Measurements from ENCODE around the gene NCAN. TPM values are rescaled to one million over a fixed set of nuclear protein-coding genes. Genes with fewer than 3 reads are reported as not detected.
"Not testable (repeated sequence)": the region's sequence is repeated elsewhere in the genome, so short reads cannot be mapped to it uniquely, and the experiment has no call there.

Gene NCAN
- 0.20 TPM in 1 of 2 replicates, not detected in the other for total RNA-seq

GRCh38 chr19:19211499-19212420, at the start of gene NCAN:
Gene NCAN, plus strand, starts transcription at chr19:19211958. Its CDS starts 4,996 bp downstream, at chr19:19216954.
- no peak within 1 kb of the TSS for H3K4me3 Mint-ChIP-seq
- peaks cover 34% of the 10 kb centered on the region for H3K27me3 Mint-ChIP-seq (ENCODE audit: insufficient read depth)
- no peak for DNase-seq (ENCODE audit: low spot score)
- H3K27ac Mint-ChIP-seq: no peak within 1 kb of the TSS
- intact Hi-C loops (cut with micrococcal nuclease): no loop called here
- peaks cover 19% of the 10 kb centered on the region for H3K4me1 Mint-ChIP-seq (ENCODE audit: low read depth)
- peaks cover 12% of the 10 kb centered on the region for H3K9me3 Mint-ChIP-seq
- no peaks in the 10 kb centered on the region for H3K36me3 Mint-ChIP-seq (ENCODE audit: low read depth)

GRCh38 chr19:19162495-19162894, 49.3 kb upstream of the NCAN start:
- no peaks in the 10 kb centered on the region for H3K9me3 Mint-ChIP-seq
- intact Hi-C loops (cut with micrococcal nuclease): no loop called here
- H3K27me3 Mint-ChIP-seq (ENCODE audit: insufficient read depth): no peaks in the 10 kb centered on the region
- H3K27ac Mint-ChIP-seq: no peak overlapping the region
- no peak for DNase-seq (ENCODE audit: low spot score)
- no peaks in the 10 kb centered on the region for H3K4me1 Mint-ChIP-seq (ENCODE audit: low read depth)
- no peak overlapping the region for H3K4me3 Mint-ChIP-seq
- no peaks in the 10 kb centered on the region for H3K36me3 Mint-ChIP-seq (ENCODE audit: low read depth)

GRCh38 chr19:19165396-19165795, 46.4 kb upstream of the NCAN start:
- H3K9me3 Mint-ChIP-seq: no peaks in the 10 kb centered on the region
- peaks cover 3% of the 10 kb centered on the region for H3K27me3 Mint-ChIP-seq (ENCODE audit: insufficient read depth)
- no peaks in the 10 kb centered on the region for H3K36me3 Mint-ChIP-seq (ENCODE audit: low read depth)
- peaks cover 9% of the 10 kb centered on the region for H3K4me1 Mint-ChIP-seq (ENCODE audit: low read depth)
- peak overlapping the region; percentile 44 for H3K27ac Mint-ChIP-seq
- intact Hi-C loops (cut with micrococcal nuclease): no loop called here
- no peak for DNase-seq (ENCODE audit: low spot score)
- H3K4me3 Mint-ChIP-seq: no peak overlapping the region

- H3K4me1 Mint-ChIP-seq (ENCODE audit: low read depth): peaks cover 16% of the 10 kb centered on the region
- H3K4me3 Mint-ChIP-seq: no peak overlapping the region
- no peaks in the 10 kb centered on the region for H3K9me3 Mint-ChIP-seq
- no peak overlapping the region for H3K27ac Mint-ChIP-seq
- H3K36me3 Mint-ChIP-seq (ENCODE audit: low read depth): peaks cover 3% of the 10 kb centered on the region
- intact Hi-C loops (cut with micrococcal nuclease): no loop called here
- DNase-seq (ENCODE audit: low spot score): no peak
- H3K27me3 Mint-ChIP-seq (ENCODE audit: insufficient read depth): peaks cover 3% of the 10 kb centered on the region
These were observed 44.1 kb upstream of the NCAN start for GRCh38 chr19:19167612-19168011.

- Mint-ChIP-seq H3K4me1 (ENCODE audit: low read depth) (peaks cover 16% of the 10 kb centered on the region), H3K27me3 (ENCODE audit: insufficient read depth) (peaks cover 3% of the 10 kb centered on the region), H3K27ac (no peak overlapping the region), H3K36me3 (ENCODE audit: low read depth) (peaks cover 3% of the 10 kb centered on the region), H3K9me3 (no peaks in the 10 kb centered on the region), H3K4me3 (no peak overlapping the region)
- intact Hi-C loops (cut with micrococcal nuclease): loop anchor here (1.0 kb wide), 2 partner anchors 31 to 34 kb away; partner anchors contain the start of genes NR2C2AP and TMEM161A
- DNase-seq (ENCODE audit: low spot score): no peak
These were observed 42.3 kb upstream of the NCAN start for GRCh38 chr19:19169236-19170052.

GRCh38 chr19:19170053-19170872, 41.5 kb upstream of the NCAN start, which contains the start of gene MEF2B:
Gene MEF2B, minus strand, starts transcription at chr19:19170263. Its CDS starts 19,528 bp downstream, at chr19:19150735.
- peaks cover 16% of the 10 kb centered on the region for H3K4me1 Mint-ChIP-seq (ENCODE audit: low read depth)
- H3K27ac Mint-ChIP-seq: no peak within 1 kb of the TSS
- H3K9me3 Mint-ChIP-seq: no peaks in the 10 kb centered on the region
- H3K36me3 Mint-ChIP-seq (ENCODE audit: low read depth): peaks cover 3% of the 10 kb centered on the region
- intact Hi-C loops (cut with micrococcal nuclease): loop anchor here (1.0 kb wide), 2 partner anchors 32 to 33 kb away; partner anchors contain the start of genes NR2C2AP and TMEM161A
- peaks cover 3% of the 10 kb centered on the region for H3K27me3 Mint-ChIP-seq (ENCODE audit: insufficient read depth)
- H3K4me3 Mint-ChIP-seq: peak within 1 kb of the TSS; percentile 47
- DNase-seq (ENCODE audit: low spot score): peak; percentile 72

GRCh38 chr19:19170873-19171672, 40.7 kb upstream of the NCAN start:
- Mint-ChIP-seq H3K36me3 (ENCODE audit: low read depth) (peaks cover 3% of the 10 kb centered on the region), H3K4me1 (ENCODE audit: low read depth) (peaks cover 16% of the 10 kb centered on the region), H3K27ac (no peak overlapping the region), H3K4me3 (no peak overlapping the region), H3K27me3 (ENCODE audit: insufficient read depth) (peaks cover 3% of the 10 kb centered on the region), H3K9me3 (no peaks in the 10 kb centered on the region)
- DNase-seq (ENCODE audit: low spot score): no peak
- intact Hi-C loops (cut with micrococcal nuclease): loop anchor here (1.0 kb wide), 2 partner anchors 32 to 33 kb away; partner anchors contain the start of genes NR2C2AP and TMEM161A

GRCh38 chr19:19171821-19172532, 39.8 kb upstream of the NCAN start:
- Mint-ChIP-seq H3K36me3 (ENCODE audit: low read depth) (peaks cover 3% of the 10 kb centered on the region), H3K9me3 (no peaks in the 10 kb centered on the region), H3K4me3 (no peak overlapping the region), H3K27ac (no peak overlapping the region), H3K4me1 (ENCODE audit: low read depth) (peaks cover 16% of the 10 kb centered on the region), H3K27me3 (ENCODE audit: insufficient read depth) (peaks cover 3% of the 10 kb centered on the region)
- intact Hi-C loops (cut with micrococcal nuclease): no loop called here
- DNase-seq (ENCODE audit: low spot score): no peak

GRCh38 chr19:19173243-19173642, 38.5 kb upstream of the NCAN start:
- not testable (repeated sequence) for H3K9me3 Mint-ChIP-seq; H3K36me3 Mint-ChIP-seq (ENCODE audit: low read depth)

GRCh38 chr19:19176950-19177349, 34.8 kb upstream of the NCAN start:
- Mint-ChIP-seq H3K4me1 (ENCODE audit: low read depth) (no peaks in the 10 kb centered on the region), H3K4me3 (no peak overlapping the region), H3K9me3 (no peaks in the 10 kb centered on the region), H3K36me3 (ENCODE audit: low read depth) (peaks cover 10% of the 10 kb centered on the region), H3K27ac (no peak overlapping the region), H3K27me3 (ENCODE audit: insufficient read depth) (no peaks in the 10 kb centered on the region)
- no peak for DNase-seq (ENCODE audit: low spot score)
- intact Hi-C loops (cut with micrococcal nuclease): no loop called here

More at GRCh38 chr19:19173243-19173642, 38.5 kb upstream of the NCAN start:
- H3K4me3 Mint-ChIP-seq; H3K27me3 Mint-ChIP-seq (ENCODE audit: insufficient read depth); DNase-seq (ENCODE audit: low spot score); intact Hi-C loops (cut with micrococcal nuclease); H3K27ac Mint-ChIP-seq: not testable (repeated sequence)
- H3K4me1 Mint-ChIP-seq (ENCODE audit: low read depth): peaks cover 16% of the 10 kb centered on the region

All from activated T-helper 1 cell treated with anti-CD3 and anti-CD28 coated beads, Interleukin-12 subunit alpha, Interleukin-12 subunit beta, Interleukin-2, Interleukin-4 antibody, amounts not matched to agents 30 ng/mL and 10 ng/mL and 1 ng/mL, durations not matched to agents 14 hours and 24 hours and 36 hours (primary cell).